Endometrial microvascular endothelial cells (primary cell): ENCODE measurements around the gene MVK. TPM values are rescaled to one million over a fixed set of nuclear protein-coding genes. Genes with fewer than 3 reads are reported as not detected.

Experiments
- in situ Hi-C: cut with HindIII; loops from 2 replicates; pipeline ENCODE4 v1.10.0; 2017; ENCODE audit warnings: low sequenced_read_pairs, low pct_unique_long_range_greater_than_20kb; ENCODE audit errors: inconsistent ontology term
- total RNA-seq: library from RNA; depleted of rRNA; stranded (reverse); fragments of >200 nt; gene quantifications from one replicate; pipeline ENCODE4 v1.2.3, GENCODE V29; 2015; ENCODE audit errors: inconsistent ontology term

Gene MVK
- total RNA-seq, 1 donor from 2014 or later, result 41.6 TPM

- in situ Hi-C loops, result no loop called here
Measured at GRCh38 chr12:109638735-109639134, 65.1 kb downstream of the MVK start.

GRCh38 chr12:109639151-109639872 lies 65.7 kb downstream of the MVK start:
- in situ Hi-C loops, result no loop called here

GRCh38 chr12:109640961-109641360 lies 67.4 kb downstream of the MVK start:
- in situ Hi-C loops, result no loop called here

DNA sequence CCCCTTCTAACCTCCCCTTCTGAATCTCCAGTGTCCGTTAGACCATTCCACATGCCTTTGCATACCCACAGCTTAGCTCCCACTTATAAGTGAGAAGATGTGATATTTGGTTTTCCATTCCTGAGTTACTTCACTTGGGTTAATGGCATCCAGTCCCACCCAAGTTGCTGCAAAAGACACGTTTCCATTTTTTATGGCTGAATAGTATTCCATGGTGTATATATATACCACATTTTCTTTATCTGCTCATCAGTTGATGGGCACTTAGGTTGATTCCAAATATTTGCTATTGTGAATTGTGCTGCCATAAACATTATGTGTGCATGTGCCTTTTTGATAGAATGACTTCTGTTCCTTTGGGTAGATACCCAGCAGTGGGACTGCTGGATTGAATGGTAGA lies 67.8 kb downstream of the MVK start:
- in situ Hi-C loops, result no loop called here

DNA sequence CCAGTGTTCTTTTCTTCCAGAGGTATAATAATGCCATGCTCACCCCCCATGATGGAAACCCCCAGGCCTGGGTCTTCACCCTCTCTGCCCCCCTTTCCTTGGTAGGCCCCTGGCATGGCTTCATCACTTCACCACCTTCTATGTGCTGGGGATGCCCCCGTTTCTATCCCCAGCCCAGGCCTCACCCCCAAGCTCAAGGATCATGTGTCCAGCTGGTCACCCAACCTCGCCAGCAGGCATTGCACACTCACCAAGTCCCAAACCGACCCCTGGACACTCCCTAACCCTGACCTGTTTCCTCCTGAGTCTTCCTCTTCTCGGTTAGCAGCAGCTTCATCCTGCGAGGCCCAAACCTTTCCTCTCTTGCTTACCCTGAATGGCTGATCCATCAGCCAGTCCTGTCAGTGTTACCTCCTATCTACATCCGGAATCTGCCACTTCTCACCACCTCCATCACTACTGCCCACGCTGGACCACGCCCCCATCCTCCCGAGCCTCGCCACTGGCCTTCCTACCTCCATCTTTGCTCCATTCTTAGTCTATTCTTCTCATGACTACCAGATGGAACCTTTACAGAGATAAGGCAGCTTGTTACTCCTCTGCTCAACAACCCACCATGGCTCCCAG lies 69.0 kb downstream of the MVK start:
- in situ Hi-C loops, result no loop called here

DNA sequence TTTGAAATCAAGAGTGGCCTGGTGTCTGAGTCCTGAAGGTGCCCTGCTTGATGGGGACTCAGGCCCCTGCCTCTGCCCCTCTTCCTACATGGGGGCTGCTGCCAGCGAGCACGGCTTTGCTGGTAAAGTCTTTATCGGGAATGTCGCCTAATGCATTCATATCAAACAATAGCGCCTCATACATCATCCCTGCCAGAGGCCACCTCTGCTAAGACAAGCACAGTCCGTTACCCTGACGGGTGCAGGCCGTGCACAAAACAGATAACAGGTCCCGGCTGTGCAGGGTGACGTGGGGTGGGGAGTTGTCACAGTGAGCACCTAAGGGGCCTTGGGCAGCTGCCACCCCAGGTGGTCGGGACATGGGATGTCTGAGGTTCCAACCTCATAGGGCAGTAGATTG lies 71.6 kb downstream of the MVK start:
- in situ Hi-C loops, result no loop called here

DNA sequence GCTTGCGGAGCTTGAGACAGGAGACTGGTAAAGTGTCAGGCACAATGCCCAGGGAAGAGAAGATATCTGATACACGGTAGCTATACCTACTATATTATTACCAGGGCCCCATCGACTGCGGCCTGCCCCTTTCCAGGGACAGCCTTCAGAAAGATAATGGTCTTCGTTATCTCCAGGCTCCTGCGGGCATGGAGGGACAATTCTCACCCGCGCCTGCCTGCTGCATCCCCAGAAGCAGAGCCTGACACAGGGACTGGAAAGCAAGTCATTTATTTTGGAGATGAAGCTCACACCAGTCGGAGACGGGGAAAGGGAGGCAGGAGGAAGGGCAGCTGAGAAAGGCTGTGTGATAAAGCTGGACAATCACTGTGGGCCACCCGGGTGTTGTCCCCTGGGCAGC lies 72.1 kb downstream of the MVK start:
- in situ Hi-C loops, result no loop called here

Other genes starting within 250 kb of the MVK start
- not detected for gene MYO1H, start 225.9 kb upstream of the MVK start, total RNA-seq
- gene KCTD10, start 96.5 kb upstream of the MVK start, total RNA-seq, result 63.0 TPM
- gene UBE3B, start 96.2 kb upstream of the MVK start, total RNA-seq, result 60.6 TPM
- 34.9 TPM for gene MMAB, start 290 bp upstream of the MVK start, total RNA-seq
- 1.0 TPM for gene FAM222A, start 140.0 kb downstream of the MVK start, total RNA-seq